Liver (tissue), 9 donors: ENCODE results near the gene RAMP3. TPM values are rescaled to one million over a fixed set of nuclear protein-coding genes. Genes with fewer than 3 reads are reported as not detected.

Experiments used
- DNase-seq: peaks from one replicate; pipeline ENCODE4 v3.0.0-alpha.2; 2017; ENCODE audit warnings: low spot score
- H3K27ac ChIP-seq, 2 donors: one replicate each; pipeline ENCODE4 v1.7.0; 2013; ENCODE audit warnings: inconsistent platforms in 2 of 2, low read length in 2 of 2, control low read depth in 1 of 2, low read depth in 1 of 2, mild to moderate bottlenecking in 1 of 2
- H3K27me3 ChIP-seq, 4 donors: one replicate each; pipeline versions ENCODE4 v1.6.1 to v1.7.0; 2013; ENCODE audit warnings: low read length in 3 of 4, inconsistent platforms in 1 of 4, mild to moderate bottlenecking in 1 of 4, moderate library complexity in 1 of 4; ENCODE audit not compliant: control insufficient read depth in 4 of 4, insufficient read depth in 4 of 4
- H3K36me3 ChIP-seq, 4 donors: one replicate each; pipeline versions ENCODE4 v1.6.1 to v1.7.0; 2013; ENCODE audit warnings: low read length in 3 of 4, mild to moderate bottlenecking in 3 of 4, low read depth in 1 of 4, moderate library complexity in 1 of 4; ENCODE audit not compliant: control insufficient read depth in 4 of 4, insufficient read depth in 3 of 4
- H3K4me1 ChIP-seq, 4 donors: one replicate each; pipeline versions ENCODE4 v1.6.1 to v1.7.0; 2013; ENCODE audit warnings: low read length in 3 of 4, mild to moderate bottlenecking in 3 of 4, moderate library complexity in 1 of 4; ENCODE audit not compliant: control insufficient read depth in 4 of 4, insufficient read depth in 4 of 4
- H3K4me3 ChIP-seq, 3 donors: one replicate each; pipeline versions ENCODE4 v1.6.1 to v1.7.0; 2013; ENCODE audit warnings: low read length in 3 of 3, control low read depth in 1 of 3, low read depth in 1 of 3, mild to moderate bottlenecking in 1 of 3
- H3K9ac ChIP-seq, 2 donors: one replicate each; pipeline ENCODE4 v1.7.0; 2013; ENCODE audit warnings: low read length in 2 of 2, mild to moderate bottlenecking in 2 of 2, moderate library complexity in 2 of 2, control low read depth in 1 of 2, low read depth in 1 of 2
- H3K9me3 ChIP-seq, 4 donors: one replicate each; pipeline versions ENCODE4 v1.6.1 to v1.7.0; 2013; ENCODE audit warnings: low read length in 3 of 4; ENCODE audit not compliant: control insufficient read depth in 4 of 4
- CTCF ChIP-seq: fragments of 150-350 bp; IDR thresholded peaks from 2 replicates; pipeline ENCODE4 v1.5.1; 2017; ENCODE audit warnings: improper control_type of control experiment, low read depth, low read length; ENCODE audit not compliant: missing input control
- EGR1 ChIP-seq, 2 donors: IDR thresholded peaks; 2 replicates each; pipeline ENCODE4 v1.6.1; 2016 to 2018; ENCODE audit warnings: antibody characterized with exemption in 2 of 2, low read depth in 2 of 2
- FOXA1 ChIP-seq: IDR thresholded peaks from 2 replicates; pipeline ENCODE4 v1.6.1; 2016; ENCODE audit warnings: antibody characterized with exemption
- FOXA2 ChIP-seq: IDR thresholded peaks from 2 replicates; pipeline ENCODE4 v1.6.1; 2016; ENCODE audit warnings: antibody characterized with exemption
- GABPA ChIP-seq, 2 donors: IDR thresholded peaks in 1 of 2; conservative IDR thresholded peaks in 1 of 2; 2 replicates each; pipeline ENCODE4 v1.6.1; 2016; ENCODE audit warnings: antibody characterized with exemption in 2 of 2, mild to moderate bottlenecking in 1 of 2, moderate library complexity in 1 of 2
- HNF4A ChIP-seq, 2 donors: conservative IDR thresholded peaks; 2 replicates each; pipeline ENCODE4 v1.6.1; 2016; ENCODE audit warnings: antibody characterized with exemption in 2 of 2, mild to moderate bottlenecking in 2 of 2
- JUND ChIP-seq, 2 donors: IDR thresholded peaks; 2 replicates each; pipeline ENCODE4 v1.6.1; 2016; ENCODE audit warnings: antibody characterized with exemption in 2 of 2
- MAX ChIP-seq: IDR thresholded peaks from 2 replicates; pipeline ENCODE4 v1.6.1; 2016; ENCODE audit warnings: antibody characterized with exemption
- NR2F2 ChIP-seq: IDR thresholded peaks from 2 replicates; pipeline ENCODE4 v1.6.1; 2016; ENCODE audit warnings: antibody characterized with exemption
- RAD21 ChIP-seq, 2 donors: IDR thresholded peaks; 2 replicates each; pipeline ENCODE4 v1.6.1; 2016; ENCODE audit warnings: antibody characterized with exemption in 2 of 2, mild to moderate bottlenecking in 2 of 2
- REST ChIP-seq: IDR thresholded peaks from 2 replicates; pipeline ENCODE4 v1.6.1; 2016; ENCODE audit warnings: antibody characterized with exemption, mild to moderate bottlenecking
- RXRA ChIP-seq, 2 donors: IDR thresholded peaks; 2 replicates each; pipeline ENCODE4 v1.6.1; 2017 to 2018; ENCODE audit warnings: antibody characterized with exemption in 2 of 2, mild to moderate bottlenecking in 1 of 2
- SP1 ChIP-seq: IDR thresholded peaks from 2 replicates; pipeline ENCODE4 v1.6.1; 2018; ENCODE audit warnings: antibody characterized with exemption, mild to moderate bottlenecking
- TAF1 ChIP-seq: conservative IDR thresholded peaks from 2 replicates; pipeline ENCODE4 v1.6.1; 2016; ENCODE audit warnings: antibody characterized with exemption, mild to moderate bottlenecking
- ZBTB33 ChIP-seq: IDR thresholded peaks from 2 replicates; pipeline ENCODE4 v1.6.1; 2016; ENCODE audit warnings: antibody characterized with exemption
- WGBS: extraction: QIAGEN DNeasy Blood & Tissue Kit; methylation state at CpG from one replicate; pipeline ENCODE4 v1.1.7; 2013; 5-methylcytosine and 5-hydroxymethylcytosine counted together
- polyA plus RNA-seq, 2 donors: library from polyadenylated mRNA; stranded (reverse) in 1 of 2; unstranded in 1 of 2; fragments of 200-250 nt in 1 of 2; fragments of >200 nt in 1 of 2; fragmentation: Nextera tagmentation in 1 of 2; extraction: Ambion mirVana in 1 of 2; gene quantifications; one replicate each; pipeline versions ENCODE4 v1.2.1 to v1.2.3, GENCODE V29; 2013 to 2015
- total RNA-seq, 2 donors: library from RNA; depleted of rRNA; stranded (reverse); fragments of >200 nt; gene quantifications; one replicate each; pipeline ENCODE4 v1.2.3, GENCODE V29; 2014
- donor health status: healthy.
- donor health status: healthy.
- donor health status: healthy.
- donor health status: healthy.
- donor health status: healthy.

The RAMP3 gene
- total and polyA plus RNA-seq, 4 donors, result 2.3 to 30.0 (median 22.2) TPM

- no peak for TF ChIP-seq FOXA2
- TF ChIP-seq RXRA (IDR thresholded peaks at IDR 0.05), result no peak
Observed at GRCh38 chr7:45117582-45117981, 40.0 kb upstream of the RAMP3 start (continued).

- no peak overlapping the region for H3K9ac ChIP-seq
- TF ChIP-seq RXRA (IDR thresholded peaks at IDR 0.05) (no peak), JUND (IDR thresholded peaks at IDR 0.05) (no peak), ZBTB33 (no peak), CTCF (no peak), FOXA1 (no peak), EGR1 (IDR thresholded peaks at IDR 0.05; ENCODE audit: low read depth in 2 of 2) (no peak), MAX (no peak), REST (no peak), FOXA2 (no peak), HNF4A (conservative IDR thresholded peaks at IDR 0.05) (no peak), RAD21 (IDR thresholded peaks at IDR 0.05) (no peak), TAF1 (no peak), NR2F2 (no peak), GABPA (IDR thresholded peaks at IDR 0.05 in 1 of 2, conservative IDR thresholded peaks at IDR 0.05 in 1 of 2) (no peak), SP1 (no peak)
- 92% methylated on average over 4 of the region's 4 CpGs for WGBS
- H3K4me3 ChIP-seq, result no peak overlapping the region
- no peaks in the 10 kb centered on the region for H3K9me3 ChIP-seq
- no peaks in the 10 kb centered on the region for H3K4me1 ChIP-seq
- no peak overlapping the region for H3K27ac ChIP-seq
- no peaks in the 10 kb centered on the region for H3K27me3 ChIP-seq
- no peaks in the 10 kb centered on the region for H3K36me3 ChIP-seq
- DNase-seq, result no peak
Observed at GRCh38 chr7:45118292-45118691, 39.3 kb upstream of the RAMP3 start.
